ENCODE measurements around the gene SH2D3A. TPM values are rescaled to one million over a fixed set of nuclear protein-coding genes. Genes with fewer than 3 reads are reported as not detected.
A peak's percentile ranks its signal among the peaks of the same experiment; 100 is the strongest.

Gene SH2D3A
- total RNA-seq, 1 experiment from 2014 or later: 17.9 TPM

GRCh38 chr19:6736917-6737283 is 30.3 kb downstream of the SH2D3A start:
- Histone ChIP-seq H4K91ac (ENCODE audit: insufficient read length, low read depth, low read length) (no peak overlapping the region), H4K5ac (ENCODE audit: insufficient read length, low read depth, low read length) (no peak overlapping the region), H3K9me3 (ENCODE audit: control insufficient read depth, low read depth, low read length) (no peaks in the 10 kb centered on the region), H2BK20ac (ENCODE audit: low read depth, low read length, poor library complexity, severe bottlenecking) (no peak overlapping the region), H4K20me1 (ENCODE audit: control insufficient read depth, insufficient read depth, insufficient read length) (peaks cover 2% of the 10 kb centered on the region), H3K14ac (ENCODE audit: insufficient read depth, low read length) (0 out of 2 replicates have a peak overlapping the region, but pooled peaks have one; percentile 45), H3K79me1 (ENCODE audit: insufficient read depth, low read depth, low read length, poor library complexity, severe bottlenecking) (no peaks in the 10 kb centered on the region), H3K79me2 (ENCODE audit: insufficient read depth, low read length) (no peaks in the 10 kb centered on the region; the same call in 1 of the 2 replicates), H3K23me2 (ENCODE audit: insufficient read length, low read depth, low read length, poor library complexity, severe bottlenecking) (peaks cover 25% of the 10 kb centered on the region), H3K23ac (ENCODE audit: insufficient read length, low read depth, low read length) (no peak overlapping the region), H3K4me2 (ENCODE audit: insufficient read depth, insufficient read length, low read length) (peak overlapping the region; percentile 97), H3K4ac (ENCODE audit: low read depth, low read length) (no peak overlapping the region), H2AK5ac (ENCODE audit: insufficient read length, low read length) (no peak overlapping the region), H3K27ac (ENCODE audit: insufficient read length, low read depth, low read length) (peak overlapping the region; percentile 42), H3K4me1 (ENCODE audit: insufficient read depth, low read length) (peaks cover 7% of the 10 kb centered on the region; the same call in 1 of the 2 replicates), H3K18ac (ENCODE audit: insufficient read length, low read depth, low read length) (peak overlapping the region; percentile 27), H2BK120ac (ENCODE audit: low read depth, low read length, poor library complexity, severe bottlenecking) (no peak overlapping the region), H3T11ph (ENCODE audit: low read length) (no peak overlapping the region), H3K27me3 (ENCODE audit: insufficient read depth, low read length) (no peaks in the 10 kb centered on the region), H2BK15ac (ENCODE audit: low read depth, low read length) (no peak overlapping the region; the same call in 1 of the 2 replicates), H4K8ac (replicated peaks; ENCODE audit: insufficient read length, low read depth, low read length) (no peak overlapping the region), H3K56ac (ENCODE audit: insufficient read length, low read depth, low read length) (no peak overlapping the region), H2BK12ac (ENCODE audit: insufficient read length, low read depth, low read length) (no peak overlapping the region), H2BK5ac (ENCODE audit: insufficient read length, low read length) (no peak overlapping the region), H3K9ac (ENCODE audit: extremely low read depth, insufficient read length, low read length) (peak overlapping the region; percentile 39), H2AFZ (ENCODE audit: low read length) (no peak overlapping the region)
- Mint-ChIP-seq H3K27me3 (ENCODE audit: low read depth) (no peaks in the 10 kb centered on the region), H3K9me3 (no peaks in the 10 kb centered on the region), H3K27ac (peak overlapping the region; percentile 91 to 98 (median 97)), H3K4me3 (peak overlapping the region; percentile 88 to 97), H3K36me3 (ENCODE audit: insufficient read depth in 1 of 3, low read depth in 3 of 3) (peaks cover 7 to 16% (median 13%) of the 10 kb centered on the region in 3 experiments), H3K4me1 (peaks cover 35 to 47% of the 10 kb centered on the region in 2 experiments)
- no peak for DNase-seq
- WGBS (ENCODE audit: extremely low coverage, insufficient read length, low lambda C conversion rate): no CpG with 5 or more reads among the region's 16 CpGs
- TF ChIP-seq, protein P1, sequence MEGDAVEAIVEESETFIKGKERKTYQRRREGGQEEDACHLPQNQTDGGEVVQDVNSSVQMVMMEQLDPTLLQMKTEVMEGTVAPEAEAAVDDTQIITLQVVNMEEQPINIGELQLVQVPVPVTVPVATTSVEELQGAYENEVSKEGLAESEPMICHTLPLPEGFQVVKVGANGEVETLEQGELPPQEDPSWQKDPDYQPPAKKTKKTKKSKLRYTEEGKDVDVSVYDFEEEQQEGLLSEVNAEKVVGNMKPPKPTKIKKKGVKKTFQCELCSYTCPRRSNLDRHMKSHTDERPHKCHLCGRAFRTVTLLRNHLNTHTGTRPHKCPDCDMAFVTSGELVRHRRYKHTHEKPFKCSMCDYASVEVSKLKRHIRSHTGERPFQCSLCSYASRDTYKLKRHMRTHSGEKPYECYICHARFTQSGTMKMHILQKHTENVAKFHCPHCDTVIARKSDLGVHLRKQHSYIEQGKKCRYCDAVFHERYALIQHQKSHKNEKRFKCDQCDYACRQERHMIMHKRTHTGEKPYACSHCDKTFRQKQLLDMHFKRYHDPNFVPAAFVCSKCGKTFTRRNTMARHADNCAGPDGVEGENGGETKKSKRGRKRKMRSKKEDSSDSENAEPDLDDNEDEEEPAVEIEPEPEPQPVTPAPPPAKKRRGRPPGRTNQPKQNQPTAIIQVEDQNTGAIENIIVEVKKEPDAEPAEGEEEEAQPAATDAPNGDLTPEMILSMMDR (conservative IDR thresholded peaks at IDR 0.05): no peak; the same call in 1 of the 3 replicates
